NOMO-1 (cell line): ENCODE measurements around the gene GPR25.
A peak's percentile ranks its signal among the peaks of the same experiment; 100 is the strongest.

ENCODE experiments used
- DNase-seq, 2 experiments: peaks; one replicate each; lab custom pipeline; 2025; ENCODE audit not compliant: unreplicated experiment in 2 of 2; lab: John Stamatoyannopoulos, UW

Gene GPR25

GRCh38 chr1:200892958-200893357 lies 20.2 kb downstream of the GPR25 start:
- no peak for DNase-seq

GRCh38 chr1:200893411-200893901 lies 20.7 kb downstream of the GPR25 start:
- DNase-seq, result no peak

GRCh38 chr1:200894712-200895442 lies 22.1 kb downstream of the GPR25 start, which contains the start of gene INAVA:
INAVA (plus strand) TSS chr1:200894900; CDS start chr1:200898401, 3,501 bp downstream.
- no peak for DNase-seq

GRCh38 chr1:200895443-200895789 lies 22.6 kb downstream of the GPR25 start:
- DNase-seq, result no peak

GRCh38 chr1:200895801-200896530 lies 23.2 kb downstream of the GPR25 start:
- DNase-seq, result peak; percentile 30 to 47

- peak; percentile 82 to 93 for DNase-seq
These were observed 23.9 kb downstream of the GPR25 start for GRCh38 chr1:200896531-200897196.

- no peak for DNase-seq
These were observed 24.5 kb downstream of the GPR25 start for GRCh38 chr1:200897259-200897658.

DNA sequence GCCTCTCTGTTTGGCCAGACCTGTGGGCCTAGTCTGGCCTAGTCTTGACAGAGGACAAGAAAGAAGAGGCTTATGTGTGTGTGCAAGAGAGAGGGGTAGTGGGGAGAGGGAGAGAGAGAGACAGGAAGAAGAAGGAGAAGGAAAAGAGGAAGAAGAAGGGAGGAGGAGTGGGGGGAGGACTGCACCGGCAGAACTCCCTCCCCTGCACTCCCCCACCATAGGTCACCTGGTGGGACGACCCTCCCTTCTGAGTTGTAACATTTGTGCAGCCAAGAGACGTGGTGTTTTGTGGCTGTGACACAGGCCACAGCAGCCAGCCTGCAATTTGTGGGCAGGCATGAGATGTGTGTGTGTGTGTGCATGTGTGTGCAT lies 26.2 kb downstream of the GPR25 start:
- peak in 1 of 2 experiments; percentile 16 for DNase-seq

- no peak for DNase-seq
These were observed 26.7 kb downstream of the GPR25 start for GRCh38 chr1:200899451-200899915.

DNA sequence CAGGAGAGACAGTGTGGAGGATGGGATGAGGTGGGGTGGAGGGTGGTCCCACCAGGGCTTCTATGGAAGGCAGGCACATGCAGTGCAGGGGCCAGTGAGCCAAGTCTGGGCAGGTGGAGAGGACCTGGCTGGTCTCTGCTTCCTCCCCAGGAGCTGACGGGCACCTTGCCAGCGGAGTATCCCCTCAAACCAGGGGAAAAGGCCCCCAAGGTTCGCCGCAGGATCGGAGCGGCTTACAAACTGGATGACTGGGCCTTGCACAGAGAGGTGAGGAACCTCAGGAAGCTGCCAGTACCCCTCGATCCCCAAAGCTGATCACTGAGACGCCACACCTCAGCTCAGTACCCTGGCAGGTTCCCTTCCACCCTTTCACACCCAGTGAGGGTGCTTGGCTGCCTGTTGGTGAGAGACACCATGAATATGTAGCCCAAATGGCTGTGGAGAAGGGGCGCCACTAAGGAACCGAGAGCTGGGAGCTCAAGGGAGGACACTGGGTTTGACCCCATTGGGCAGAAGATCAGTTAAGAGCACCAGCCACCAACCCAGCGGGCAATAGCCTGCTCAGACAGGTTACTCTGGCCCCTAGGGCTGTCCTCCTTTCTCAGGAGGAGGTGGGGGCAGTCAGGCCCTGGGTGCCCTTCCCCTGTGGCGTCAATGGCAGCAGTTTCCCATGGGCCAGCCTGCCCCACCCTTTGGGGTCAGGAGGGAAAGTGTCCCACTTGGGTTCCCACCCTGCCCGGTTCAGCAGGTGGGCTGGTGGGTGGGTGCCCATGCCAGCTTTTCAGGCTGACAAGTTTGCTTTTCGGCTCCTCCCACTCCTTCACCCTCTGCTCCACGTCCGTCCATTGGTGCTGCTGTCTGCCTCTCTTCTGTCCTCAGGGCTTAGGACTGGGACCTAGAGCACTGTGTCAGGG lies 27.4 kb downstream of the GPR25 start:
- DNase-seq, result no peak

- DNase-seq, result no peak
These were observed 28.1 kb downstream of the GPR25 start for GRCh38 chr1:200900877-200901276.

GRCh38 chr1:200901350-200901749 lies 28.6 kb downstream of the GPR25 start:
- DNase-seq, result no peak

- DNase-seq, result no peak
These were observed 29.1 kb downstream of the GPR25 start for GRCh38 chr1:200901796-200902444.

DNA sequence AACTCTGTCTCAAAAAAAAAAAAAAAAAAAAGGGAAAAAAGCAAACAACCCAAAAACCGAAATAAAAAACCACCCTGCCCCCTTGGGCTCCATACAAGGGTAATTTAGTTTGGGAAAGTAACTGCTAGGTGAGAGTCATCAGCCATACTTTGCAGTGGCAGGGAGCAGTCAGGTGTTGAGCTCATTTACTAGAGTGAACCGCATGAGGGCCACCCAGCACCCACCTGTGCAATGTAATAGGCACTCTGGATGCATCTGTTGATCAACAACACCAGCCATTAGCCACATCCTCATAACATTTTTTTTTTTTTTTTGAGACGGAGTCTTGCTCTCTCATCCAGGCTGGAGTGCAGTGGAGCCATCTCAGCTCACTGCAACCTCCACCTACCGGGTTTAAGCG lies 31.0 kb downstream of the GPR25 start:
- no peak for DNase-seq

- DNase-seq, result no peak
These were observed 32.0 kb downstream of the GPR25 start for GRCh38 chr1:200904772-200905171.

DNA sequence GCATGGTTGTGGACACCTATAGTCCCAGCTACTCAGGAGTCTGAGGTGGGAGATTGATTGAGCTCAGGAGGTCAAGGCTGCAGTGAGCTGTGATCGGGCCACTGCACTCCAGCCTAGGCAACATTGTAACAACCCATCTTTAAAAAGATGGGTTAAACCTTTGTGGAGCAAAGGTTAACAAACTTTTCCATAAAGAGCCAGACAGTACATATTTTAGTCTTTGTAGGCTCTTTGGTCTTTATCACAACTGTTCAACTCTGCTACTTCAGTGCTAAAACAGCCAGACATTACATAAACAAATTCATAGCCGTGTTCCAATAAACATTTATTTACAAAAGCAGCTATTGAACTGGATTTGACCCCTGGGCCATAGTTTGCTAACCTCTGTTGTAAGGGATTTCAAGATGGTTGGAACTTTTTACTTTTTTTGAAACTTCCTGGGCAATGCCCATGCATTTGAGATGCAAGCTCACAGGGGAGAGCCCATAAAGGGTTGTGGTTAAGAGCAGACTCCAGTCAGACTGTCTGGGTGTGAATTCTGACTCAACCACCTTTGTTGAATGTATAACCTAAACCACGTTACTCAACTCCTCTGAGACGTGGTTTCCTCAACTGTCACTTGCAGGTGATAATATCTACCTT lies 32.8 kb downstream of the GPR25 start:
- peak in 1 of 2 experiments; percentile 42 for DNase-seq

DNA sequence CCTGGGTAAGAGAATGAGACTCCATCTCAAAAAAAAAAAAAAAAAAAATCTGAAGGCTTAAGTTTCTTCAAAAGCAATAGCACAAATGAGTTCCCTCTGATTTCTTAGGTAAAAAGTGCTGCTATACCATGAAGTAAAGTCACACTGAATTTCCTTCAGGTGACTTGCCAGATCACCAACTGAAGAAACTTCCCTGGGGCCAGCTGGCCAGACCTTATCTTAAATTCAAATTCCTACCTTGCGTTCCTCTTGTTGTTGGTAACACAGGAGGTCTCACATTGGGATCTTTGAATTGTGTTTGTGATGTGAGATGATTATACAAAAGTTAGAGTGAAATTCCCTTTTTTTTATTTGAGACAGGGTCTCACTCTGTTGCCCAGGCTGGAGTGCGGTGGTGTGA lies 33.7 kb downstream of the GPR25 start:
- DNase-seq, result no peak

DNA sequence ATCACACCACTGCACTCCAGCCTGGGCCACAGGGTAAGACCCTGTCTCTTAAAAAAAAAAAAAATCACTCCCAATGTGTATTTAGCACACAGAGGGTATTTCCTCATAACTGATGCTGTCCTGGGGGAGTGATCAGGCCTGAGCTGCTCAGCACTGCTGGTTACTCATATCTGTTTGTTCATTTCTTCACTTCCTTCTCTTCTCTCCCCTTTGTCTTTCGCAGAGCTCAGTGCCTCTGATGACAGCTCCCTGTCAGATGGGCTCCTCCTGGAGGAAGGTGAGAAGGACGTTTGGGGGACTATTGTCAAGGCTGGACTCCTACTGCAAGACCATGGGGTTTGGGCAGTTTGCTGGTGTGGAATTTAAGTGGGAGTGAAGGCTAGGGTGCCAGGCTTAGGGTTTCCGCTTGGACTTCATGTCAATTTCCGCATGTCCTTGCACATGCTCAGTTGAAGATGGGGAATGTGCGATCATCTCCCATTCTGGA lies 34.9 kb downstream of the GPR25 start:
- DNase-seq, result peak; percentile 64 to 90

DNA sequence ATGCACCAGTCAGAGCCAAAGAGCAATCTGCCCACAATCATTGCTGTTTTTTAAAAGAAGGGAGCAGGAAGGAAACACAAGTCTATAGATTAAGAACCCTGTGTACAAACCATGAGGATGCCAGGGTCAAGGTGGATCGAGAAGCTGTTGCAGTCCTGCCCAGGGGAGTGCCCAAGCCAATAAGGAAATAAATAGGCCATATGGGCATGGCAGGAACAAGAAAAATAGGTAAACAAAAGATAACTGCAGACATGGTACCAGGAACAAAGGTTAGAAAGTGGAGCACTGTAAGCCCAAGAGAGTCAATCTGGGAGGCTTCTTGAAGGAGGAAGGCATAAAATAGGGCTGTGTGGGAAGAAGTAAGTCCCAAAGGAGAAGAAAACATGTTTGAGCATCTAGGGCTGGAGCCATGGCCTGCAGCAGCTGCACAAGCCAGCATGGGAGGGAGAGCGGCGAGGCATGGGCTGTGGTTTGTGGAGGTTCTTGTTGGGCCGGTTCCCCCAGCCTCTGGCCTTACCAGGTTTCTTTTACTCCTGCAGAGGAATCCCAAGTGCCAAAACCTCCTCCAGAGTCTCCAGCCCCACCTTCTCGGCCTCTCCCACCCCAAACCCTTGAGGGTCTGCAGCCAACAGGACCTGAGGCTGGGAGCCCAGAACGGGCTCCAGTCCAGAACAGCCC lies 35.5 kb downstream of the GPR25 start:
- no peak for DNase-seq
